Large intestine (tissue), 3 donors: Measurements from ENCODE around the gene TMEM175. TPM values are rescaled to one million over a fixed set of nuclear protein-coding genes. Genes with fewer than 3 reads are reported as not detected.
"Not testable (repeated sequence)": the region's sequence is repeated elsewhere in the genome, so short reads cannot be mapped to it uniquely, and the experiment has no call there.

ENCODE experiments used
- DNase-seq, 2 donors: peaks; one replicate each; pipeline versions ENCODE4 v3.0.0 to v3.0.0-alpha.2; 2013
- H3K27ac ChIP-seq: one replicate; pipeline ENCODE4 v1.5.1; 2013; ENCODE audit warnings: low read length
- H3K27me3 ChIP-seq: 2 replicates; pipeline ENCODE4 v1.6.1; 2013; ENCODE audit warnings: low read length; ENCODE audit not compliant: control insufficient read depth, insufficient read depth
- H3K36me3 ChIP-seq: 2 replicates; pipeline ENCODE4 v1.6.1; 2013; ENCODE audit warnings: low read length; ENCODE audit not compliant: control insufficient read depth, insufficient read depth
- H3K4me1 ChIP-seq: one replicate; pipeline ENCODE4 v1.6.1; 2013; ENCODE audit warnings: low read length; ENCODE audit not compliant: control insufficient read depth, insufficient read depth
- H3K4me3 ChIP-seq: one replicate; pipeline ENCODE4 v1.5.1; 2013; ENCODE audit warnings: low read length
- H3K9me3 ChIP-seq: one replicate; pipeline ENCODE4 v1.6.1; 2013; ENCODE audit warnings: mild to moderate bottlenecking, low read depth, low read length, moderate library complexity; ENCODE audit not compliant: control insufficient read depth
- WGBS: methylation state at CpG from one replicate; pipeline ENCODE4 v1.1.5; 2013; ENCODE audit warnings: low lambda C conversion rate; ENCODE audit not compliant: insufficient coverage; 5-methylcytosine and 5-hydroxymethylcytosine counted together
- polyA plus RNA-seq: library from polyadenylated mRNA; unstranded; fragments of 120-200 nt; gene quantifications from one replicate; pipeline ENCODE4 v1.2.1, GENCODE V29; 2013

Gene TMEM175
- polyA plus RNA-seq, 1 donor = 28.4 TPM

GRCh38 chr4:915595-915994, 16.7 kb upstream of the TMEM175 start:
- H3K36me3 ChIP-seq = peaks cover 26% of the 10 kb centered on the region
- H3K27ac ChIP-seq = no peak overlapping the region
- no peak for DNase-seq
- H3K9me3 ChIP-seq = peaks cover 2% of the 10 kb centered on the region
- no peaks in the 10 kb centered on the region for H3K27me3 ChIP-seq
- no peak overlapping the region for H3K4me3 ChIP-seq
- no peaks in the 10 kb centered on the region for H3K4me1 ChIP-seq
- no CpG with 5 or more reads among the region's 8 CpGs for WGBS

DNA sequence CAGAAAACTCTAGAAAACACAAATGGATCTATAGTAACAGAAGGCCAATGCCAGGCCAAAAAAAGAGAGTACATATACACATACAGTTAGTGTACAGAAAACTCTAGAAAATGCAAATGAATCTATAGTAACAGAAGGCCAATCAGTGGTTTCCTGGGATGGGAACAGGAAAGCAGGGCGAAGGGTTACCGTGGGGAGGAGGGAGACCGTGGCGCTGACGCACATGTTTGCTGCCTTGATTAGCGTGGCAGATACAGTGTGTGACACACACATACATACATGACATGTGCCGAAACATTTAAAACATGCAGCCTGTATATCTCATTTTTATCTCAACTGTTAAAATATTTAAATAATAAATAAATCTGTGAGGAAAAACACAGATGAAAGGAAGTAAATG, 14.8 kb upstream of the TMEM175 start:
- Histone ChIP-seq H3K36me3 (peaks cover 7% of the 10 kb centered on the region), H3K9me3 (peaks cover 2% of the 10 kb centered on the region), H3K27me3 (no peaks in the 10 kb centered on the region), H3K27ac (no peak overlapping the region), H3K4me3 (no peak overlapping the region), H3K4me1 (no peaks in the 10 kb centered on the region)
- WGBS = no CpG with 5 or more reads among the region's 7 CpGs
- no peak for DNase-seq

DNA sequence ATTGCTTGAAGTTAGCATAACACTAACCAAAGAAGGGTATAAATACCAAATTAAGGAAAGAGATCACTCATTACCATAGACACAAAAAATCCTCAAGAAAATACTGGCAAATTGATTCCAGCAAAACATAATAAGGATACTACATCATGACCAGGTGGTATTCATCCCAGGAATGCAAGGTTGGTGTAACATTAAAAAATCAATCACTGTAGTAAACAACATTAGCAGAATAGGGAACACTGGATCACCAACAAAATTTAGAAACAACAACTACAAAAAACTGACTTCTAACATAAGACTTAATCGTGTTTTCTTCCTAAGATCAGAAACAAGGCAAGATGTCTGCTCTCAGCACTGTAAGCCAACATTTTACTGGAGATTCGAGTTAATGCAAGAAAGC, 14.3 kb upstream of the TMEM175 start:
- no peak overlapping the region for H3K4me3 ChIP-seq
- no peaks in the 10 kb centered on the region for H3K4me1 ChIP-seq
- no peak overlapping the region for H3K27ac ChIP-seq
- peaks cover 2% of the 10 kb centered on the region for H3K9me3 ChIP-seq
- no peak for DNase-seq
- H3K36me3 ChIP-seq = peaks cover 3% of the 10 kb centered on the region
- no peaks in the 10 kb centered on the region for H3K27me3 ChIP-seq
- 100% methylated on average over 1 of the region's 2 CpGs for WGBS

DNA sequence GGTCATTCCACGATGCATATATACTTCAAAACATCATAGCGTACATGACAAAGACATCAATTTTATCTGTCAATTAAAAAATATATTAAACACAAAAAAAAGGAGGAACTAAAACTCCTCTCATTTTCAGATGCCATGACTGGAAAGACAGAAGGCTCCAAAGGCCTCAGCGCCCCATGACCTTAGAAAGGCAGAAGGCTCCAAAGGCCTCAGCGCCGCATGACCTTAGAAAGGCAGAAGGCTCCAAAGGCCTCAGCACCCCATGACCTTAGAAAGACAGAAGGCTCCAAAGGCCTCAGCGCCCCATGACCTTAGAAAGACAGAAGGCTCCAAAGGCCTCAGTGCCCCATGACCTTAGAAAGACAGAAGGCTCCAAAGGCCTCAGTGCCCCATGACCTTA, 13.7 kb upstream of the TMEM175 start:
- not testable (repeated sequence) for H3K4me1 ChIP-seq, H3K36me3 ChIP-seq, DNase-seq, H3K9me3 ChIP-seq, H3K27me3 ChIP-seq, H3K27ac ChIP-seq, H3K4me3 ChIP-seq
- WGBS = no CpG with 5 or more reads among the region's 6 CpGs

DNA sequence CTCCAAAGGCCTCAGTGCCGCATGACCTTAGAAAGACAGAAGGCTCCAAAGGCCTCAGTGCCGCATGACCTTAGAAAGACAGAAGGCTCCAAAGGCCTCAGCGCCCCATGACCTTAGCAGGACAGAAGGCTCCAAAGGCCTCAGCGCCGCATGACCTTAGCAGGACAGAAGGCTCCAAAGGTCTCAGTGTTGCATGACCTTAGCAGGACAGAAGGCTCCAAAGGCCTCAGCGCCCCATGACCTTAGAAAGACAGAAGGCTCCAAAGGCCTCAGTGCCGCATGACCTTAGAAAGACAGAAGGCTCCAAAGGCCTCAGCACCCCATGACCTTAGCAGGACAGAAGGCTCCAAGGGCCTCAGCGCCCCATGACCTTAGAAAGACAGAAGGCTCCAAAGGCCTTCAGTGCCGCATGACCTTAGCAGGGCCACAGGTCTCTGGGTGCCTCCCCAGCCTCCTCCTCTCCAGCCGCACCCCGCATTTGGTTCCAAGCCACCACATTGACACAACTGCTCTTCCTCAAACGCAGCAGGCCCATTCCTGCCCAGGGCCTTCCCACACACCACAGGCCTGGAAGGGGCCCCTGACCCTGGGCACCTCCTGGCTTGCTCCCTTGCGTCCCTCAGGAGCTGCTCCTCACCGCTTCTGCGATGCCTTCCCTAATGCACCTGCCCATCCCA, 13.1 kb upstream of the TMEM175 start:
- WGBS = 100% methylated on average over 2 of the region's 15 CpGs
- H3K4me1 ChIP-seq, H3K27me3 ChIP-seq, H3K4me3 ChIP-seq, H3K36me3 ChIP-seq, H3K27ac ChIP-seq, DNase-seq, H3K9me3 ChIP-seq: not testable (repeated sequence)

DNA sequence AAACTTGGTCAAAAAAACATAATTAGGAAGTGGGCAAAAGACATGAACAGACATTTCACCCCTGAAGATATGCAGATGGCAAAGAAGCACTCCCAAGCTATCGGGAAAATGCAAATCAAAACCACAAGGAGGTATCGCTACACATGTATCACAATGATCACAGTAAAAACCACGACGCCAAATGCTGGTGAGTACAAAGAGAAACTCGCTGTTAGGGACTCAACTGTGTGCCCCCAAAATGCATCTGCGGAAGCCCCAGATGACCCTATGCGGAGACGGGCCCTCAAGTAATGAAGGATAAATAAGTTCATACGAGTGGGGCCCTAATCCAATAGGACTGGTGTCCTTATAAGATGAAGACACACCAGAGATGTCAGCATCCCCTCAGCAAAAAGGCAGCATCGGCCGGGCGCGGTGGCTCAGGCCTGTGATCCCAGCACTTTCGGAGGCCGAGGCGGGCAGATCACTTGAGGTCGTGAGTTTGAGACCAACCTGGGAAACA, 10.4 kb upstream of the TMEM175 start:
- H3K4me1 ChIP-seq = peaks cover 7% of the 10 kb centered on the region
- WGBS = 92% methylated on average over 2 of the region's 17 CpGs
- peaks cover 2% of the 10 kb centered on the region for H3K9me3 ChIP-seq
- no peak overlapping the region for H3K27ac ChIP-seq
- H3K27me3 ChIP-seq = no peaks in the 10 kb centered on the region
- peaks cover 2% of the 10 kb centered on the region for H3K36me3 ChIP-seq
- no peak for DNase-seq
- H3K4me3 ChIP-seq = no peak overlapping the region

DNA sequence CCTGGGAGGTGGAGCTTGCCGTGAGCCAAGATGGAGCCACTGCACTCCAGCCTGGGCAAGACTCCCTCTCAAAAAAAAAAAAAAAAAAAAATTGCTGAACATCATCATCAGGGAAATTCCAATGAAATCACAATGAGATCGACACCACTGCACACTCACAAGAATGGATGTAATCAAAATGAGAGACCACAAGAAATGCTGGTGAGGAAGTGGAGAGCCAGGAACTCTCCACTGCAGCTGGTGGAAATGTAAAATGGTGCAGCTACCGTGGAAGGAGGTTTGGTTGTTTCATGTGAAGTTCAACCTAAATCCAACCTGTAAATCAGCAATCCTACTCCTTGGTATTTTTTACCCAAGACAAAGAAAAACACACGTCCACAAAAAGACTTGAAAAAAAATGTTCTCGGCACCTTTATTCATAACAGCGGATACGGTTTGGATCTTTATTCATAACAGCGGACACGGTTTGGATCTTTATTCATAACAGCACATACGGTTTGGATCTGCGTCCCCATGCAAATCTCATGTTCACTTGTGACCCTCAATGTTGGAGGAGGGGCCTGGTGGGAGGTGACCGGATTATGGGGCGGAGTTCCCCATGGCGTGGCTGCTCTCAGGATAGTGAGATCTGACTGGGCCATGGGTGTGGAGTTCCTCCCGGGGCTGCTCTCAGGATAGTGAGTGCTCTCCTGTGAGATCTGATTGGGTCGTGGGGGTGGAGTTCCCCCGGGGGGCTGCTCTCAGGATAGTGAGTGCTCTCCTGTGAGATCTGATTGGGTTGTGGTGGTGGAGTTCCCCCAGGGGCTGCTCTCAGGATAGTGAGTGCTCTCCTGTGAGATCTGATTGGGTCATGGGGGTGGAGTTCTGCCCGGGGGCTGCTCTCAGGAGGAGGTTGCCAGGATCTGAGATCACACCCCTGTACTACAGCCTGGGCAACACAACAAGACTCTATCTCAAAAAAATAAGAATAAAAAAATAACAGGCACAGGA, 7.9 kb upstream of the TMEM175 start:
- Histone ChIP-seq H3K27ac (no peak overlapping the region), H3K27me3 (no peaks in the 10 kb centered on the region), H3K4me1 (peaks cover 15% of the 10 kb centered on the region), H3K36me3 (peaks cover 6% of the 10 kb centered on the region), H3K9me3 (peaks cover under 1% of the 10 kb centered on the region), H3K4me3 (no peak overlapping the region)
- DNase-seq = no peak
- 97% methylated on average over 5 of the region's 18 CpGs for WGBS

DNA sequence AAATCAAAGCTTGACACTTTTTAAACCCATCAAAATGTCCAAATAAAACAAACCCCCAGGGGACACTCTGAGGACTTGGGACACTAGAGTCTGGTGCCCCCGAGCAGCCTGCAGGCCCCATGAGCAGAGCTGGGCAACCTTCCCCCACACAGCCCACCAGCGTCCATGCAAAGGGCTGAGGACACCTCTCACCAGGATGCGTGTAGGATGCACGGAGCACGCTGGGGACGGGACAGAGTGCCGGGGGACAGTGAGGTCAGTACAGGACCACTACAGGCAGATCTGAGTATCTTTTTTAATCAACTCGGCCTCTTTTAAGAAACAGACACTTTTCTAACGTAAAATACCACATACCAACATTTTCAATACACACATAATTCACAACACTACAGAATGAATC, 7.1 kb upstream of the TMEM175 start:
- H3K4me3 ChIP-seq = no peak overlapping the region
- no peak overlapping the region for H3K27ac ChIP-seq
- WGBS = no CpG with 5 or more reads among the region's 9 CpGs
- DNase-seq = no peak
- no peaks in the 10 kb centered on the region for H3K9me3 ChIP-seq
- peaks cover 6% of the 10 kb centered on the region for H3K36me3 ChIP-seq
- H3K4me1 ChIP-seq = peaks cover 22% of the 10 kb centered on the region
- no peaks in the 10 kb centered on the region for H3K27me3 ChIP-seq

DNA sequence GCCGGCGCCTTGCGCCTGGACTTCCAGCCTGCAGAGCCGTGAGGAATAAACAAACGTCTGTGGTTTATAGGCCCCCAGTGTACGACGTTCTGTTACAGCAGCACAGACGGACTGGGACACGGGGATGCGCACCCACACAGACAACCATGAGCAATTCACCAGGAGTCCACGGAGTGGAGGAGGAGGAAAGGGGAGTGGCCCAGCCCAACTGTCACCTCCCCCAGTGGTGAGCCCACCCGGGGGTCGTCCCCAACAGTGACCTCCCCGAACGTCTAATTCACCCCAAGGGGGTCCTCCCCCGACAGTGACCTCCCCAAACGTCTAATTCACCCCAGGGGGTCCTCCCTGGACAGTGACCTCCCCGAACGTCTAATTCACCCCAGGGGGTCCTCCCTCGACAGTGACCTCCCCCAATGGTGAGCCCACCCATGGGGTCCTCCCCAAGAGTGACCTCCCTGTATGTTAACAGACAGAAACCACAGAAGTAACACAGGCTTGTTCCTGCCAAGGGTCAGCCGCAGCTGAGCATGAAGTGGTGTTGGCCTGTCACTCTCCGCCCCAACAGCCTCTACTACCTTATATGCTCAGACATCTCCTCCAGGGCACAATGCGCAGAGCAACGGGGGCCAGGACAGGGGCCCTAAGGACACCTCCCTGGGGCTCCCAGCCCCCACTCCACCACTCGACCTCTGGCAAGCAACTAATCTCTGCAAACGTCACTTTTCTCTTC, 6.3 kb upstream of the TMEM175 start:
- H3K4me1 ChIP-seq = peaks cover 22% of the 10 kb centered on the region
- WGBS = no CpG with 5 or more reads among the region's 26 CpGs
- DNase-seq = no peak
- H3K27ac ChIP-seq = no peak overlapping the region
- no peak overlapping the region for H3K4me3 ChIP-seq
- H3K9me3 ChIP-seq = no peaks in the 10 kb centered on the region
- H3K36me3 ChIP-seq = peaks cover 6% of the 10 kb centered on the region
- no peaks in the 10 kb centered on the region for H3K27me3 ChIP-seq

DNA sequence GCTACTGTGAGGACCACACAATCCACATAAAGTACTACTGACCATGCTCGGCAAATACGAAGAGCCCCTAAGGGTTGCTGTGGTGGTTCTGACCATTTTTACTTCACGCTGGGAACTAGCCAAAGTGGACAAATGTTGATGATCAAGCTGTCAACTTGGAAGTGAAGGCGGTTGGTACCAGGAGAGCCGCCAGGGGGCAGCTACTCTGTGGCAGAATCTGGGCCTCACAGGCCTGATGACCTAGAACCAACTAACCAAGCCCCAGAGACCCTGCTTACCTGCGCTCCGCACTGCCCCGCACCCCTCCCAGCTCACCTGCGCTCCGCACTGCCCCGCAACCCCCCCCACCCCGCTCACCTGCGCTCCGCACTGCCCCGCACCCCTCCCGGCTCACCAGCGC, 5.7 kb upstream of the TMEM175 start:
- H3K27me3 ChIP-seq = no peaks in the 10 kb centered on the region
- no CpG with 5 or more reads among the region's 17 CpGs for WGBS
- no peak overlapping the region for H3K4me3 ChIP-seq
- no peak for DNase-seq
- H3K4me1 ChIP-seq = peaks cover 22% of the 10 kb centered on the region
- H3K27ac ChIP-seq = no peak overlapping the region
- no peaks in the 10 kb centered on the region for H3K9me3 ChIP-seq
- H3K36me3 ChIP-seq = peaks cover 6% of the 10 kb centered on the region
